GM19395 (cell line): Measurements from ENCODE around the gene NEGR1.

Source experiments
- ATAC-seq: cut with Tn5 transposase; IDR thresholded peaks from one replicate; pipeline ENCODE4 v1.9.1; 2021; ENCODE audit warnings: mild to moderate bottlenecking, moderate library complexity; ENCODE audit not compliant: unreplicated experiment

NEGR1 gene

DNA sequence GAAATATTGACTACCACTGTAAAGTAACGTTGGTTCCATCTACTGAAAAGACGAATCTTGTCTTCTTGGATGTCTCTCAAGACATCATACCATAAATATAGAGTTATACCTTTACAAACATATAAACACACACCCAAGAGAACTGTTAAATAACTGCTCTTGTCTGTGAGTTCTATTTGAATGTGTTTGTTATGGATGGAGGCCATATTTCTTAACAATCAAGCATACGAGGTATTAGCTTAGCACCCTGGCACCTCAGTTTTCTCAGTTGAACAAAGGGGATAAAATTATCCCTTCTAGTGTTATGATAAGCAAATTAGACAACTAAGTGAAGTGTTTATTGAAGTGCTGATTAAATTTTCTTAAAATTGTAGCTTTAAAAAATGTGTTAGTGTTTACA is 864.9 kb downstream of the NEGR1 start:
- no peak for ATAC-seq

DNA sequence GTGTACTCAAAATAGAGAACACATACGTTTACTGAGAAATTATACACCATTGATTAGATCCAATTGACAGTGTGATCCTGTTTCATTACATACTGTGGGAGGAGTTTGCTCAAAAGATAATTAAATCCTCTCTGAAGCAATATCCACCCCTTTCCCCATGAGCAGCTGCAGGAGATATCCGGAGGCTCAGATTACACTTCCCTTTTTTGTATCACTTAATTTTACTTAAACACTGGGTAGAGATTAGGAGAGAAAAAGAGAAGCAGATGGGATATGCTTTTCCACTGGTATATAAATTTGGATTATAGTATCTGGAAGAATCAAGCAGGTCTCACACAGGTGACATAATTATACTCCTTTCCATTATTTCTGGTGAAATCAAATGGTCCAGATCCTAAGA is 868.2 kb downstream of the NEGR1 start:
- ATAC-seq = no peak

DNA sequence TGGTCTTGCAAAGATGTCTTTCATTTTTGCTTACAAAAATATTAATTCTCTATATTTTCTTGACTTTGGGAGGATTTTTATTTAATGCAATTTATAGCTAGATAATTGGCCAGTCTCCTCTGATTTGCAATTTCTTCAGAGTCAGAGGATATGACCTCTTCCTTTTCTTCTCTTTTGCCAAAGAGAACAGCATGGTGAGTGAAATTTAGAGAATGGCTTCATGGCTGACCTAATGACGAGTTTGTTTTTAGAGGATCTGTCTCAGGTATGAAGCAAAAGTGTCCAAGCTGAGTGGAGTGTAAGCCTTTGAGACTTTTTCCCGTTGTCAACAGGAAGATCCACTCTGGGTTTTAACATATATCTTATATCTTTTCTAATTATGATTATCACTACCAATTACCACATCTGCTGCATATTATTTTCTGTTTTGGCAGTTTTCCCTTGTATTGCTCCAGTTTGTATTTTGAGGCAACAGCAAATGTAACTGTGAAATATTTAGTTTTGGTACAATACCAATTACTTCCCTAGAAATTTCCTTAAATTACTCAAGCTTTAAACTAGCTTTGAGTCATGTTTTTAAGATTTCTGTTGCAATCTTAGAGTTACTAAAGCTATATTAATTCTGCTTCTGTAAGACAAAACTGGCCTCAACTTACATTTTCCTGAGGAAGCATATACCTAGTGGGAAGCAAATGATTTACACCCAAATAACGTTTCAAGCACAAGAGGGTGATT is 868.7 kb downstream of the NEGR1 start:
- no peak for ATAC-seq

DNA sequence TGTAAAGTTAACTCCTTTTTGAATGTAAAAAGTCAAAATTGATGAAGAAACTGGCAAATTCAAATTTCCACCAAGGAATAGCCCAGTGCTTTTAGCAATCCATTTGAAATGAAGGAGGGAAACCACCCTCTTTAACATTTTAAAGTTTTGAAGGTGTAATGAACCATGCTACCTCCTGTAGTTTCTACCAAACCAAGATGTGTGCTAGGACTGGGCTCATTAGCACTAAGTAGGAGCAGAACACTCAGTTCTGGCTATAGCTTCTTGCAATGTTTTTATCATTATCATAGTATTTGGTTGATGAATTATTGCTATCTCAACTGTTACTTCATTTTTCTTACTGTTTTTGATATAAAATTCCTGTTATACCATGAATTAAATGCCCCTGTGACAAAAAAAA is 882.3 kb downstream of the NEGR1 start:
- no peak for ATAC-seq

DNA sequence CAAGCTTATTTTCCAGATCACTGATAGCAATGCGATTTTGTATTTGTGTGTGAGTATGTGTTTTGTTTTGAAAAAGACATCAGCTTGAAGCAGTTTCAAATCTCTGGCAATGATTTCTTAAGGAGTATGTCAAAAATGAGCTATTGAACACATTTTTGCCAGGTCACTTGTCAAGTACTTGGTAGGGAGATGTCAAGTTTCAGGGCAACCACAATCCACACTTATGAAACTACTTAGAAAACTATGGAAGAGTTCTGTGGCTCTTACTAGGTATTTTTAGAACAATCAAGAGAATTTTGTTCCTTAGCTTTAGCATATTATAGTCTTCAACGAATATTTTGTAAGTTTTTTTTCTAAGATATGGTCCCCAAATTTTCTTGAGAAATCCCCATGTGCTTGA is 882.7 kb downstream of the NEGR1 start:
- no peak for ATAC-seq

DNA sequence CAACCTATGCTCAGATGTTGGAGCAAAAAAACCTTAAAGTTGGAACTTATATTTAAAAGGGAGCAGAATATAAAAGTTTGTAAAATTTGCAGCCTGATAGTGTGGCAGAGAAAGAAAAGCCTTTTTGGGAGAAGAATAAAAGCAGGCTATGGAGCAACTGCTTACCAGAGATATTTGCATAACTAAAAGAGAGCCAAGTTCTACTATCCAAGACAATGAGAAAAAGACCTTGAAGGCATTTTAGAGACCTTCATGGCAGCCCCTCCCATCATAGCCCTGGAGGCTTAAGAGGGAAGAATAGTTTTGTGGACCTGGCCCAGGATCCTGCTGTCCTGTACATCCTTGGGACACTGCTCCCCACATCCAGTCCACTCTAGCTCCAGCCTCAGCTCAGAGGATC is 889.0 kb downstream of the NEGR1 start:
- no peak for ATAC-seq

DNA sequence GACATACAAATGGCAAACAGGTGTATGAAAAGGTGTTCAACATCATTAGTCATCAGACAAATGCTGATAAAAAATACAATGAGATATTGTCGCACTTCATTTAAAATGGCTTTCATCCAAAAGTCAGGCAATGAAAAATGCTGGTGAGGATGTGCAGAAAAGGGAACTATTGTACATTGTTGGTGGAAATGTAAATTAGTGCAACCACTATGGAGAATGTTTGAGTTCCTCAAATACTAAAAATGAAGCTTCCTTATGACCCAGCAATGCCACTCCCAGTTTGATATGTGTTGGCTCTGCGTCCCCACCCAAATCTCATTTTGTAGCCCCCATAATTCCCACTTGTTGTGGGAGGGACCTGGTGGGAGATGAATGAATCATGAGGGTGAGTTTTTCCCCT is 891.8 kb downstream of the NEGR1 start:
- no peak for ATAC-seq

DNA sequence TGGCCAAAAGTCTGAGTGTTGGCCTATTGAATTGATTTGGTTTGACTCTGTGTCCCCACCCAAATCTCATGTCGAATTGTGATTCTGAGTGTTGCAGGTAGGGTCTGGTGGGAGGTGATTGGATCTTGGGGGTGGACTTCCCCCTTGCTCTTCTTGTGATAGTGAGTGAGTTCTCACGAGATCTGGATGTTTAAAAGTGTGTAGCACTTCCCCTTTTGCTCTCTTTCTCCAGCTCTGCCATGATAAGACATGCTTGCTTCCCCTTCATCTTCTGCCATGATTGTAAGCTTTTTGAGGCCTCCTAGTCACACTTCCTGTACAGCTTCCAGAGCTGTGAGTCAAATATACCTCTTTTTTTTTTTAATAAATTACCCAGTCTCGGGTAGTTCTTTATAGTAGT is 904.5 kb downstream of the NEGR1 start:
- ATAC-seq = no peak

DNA sequence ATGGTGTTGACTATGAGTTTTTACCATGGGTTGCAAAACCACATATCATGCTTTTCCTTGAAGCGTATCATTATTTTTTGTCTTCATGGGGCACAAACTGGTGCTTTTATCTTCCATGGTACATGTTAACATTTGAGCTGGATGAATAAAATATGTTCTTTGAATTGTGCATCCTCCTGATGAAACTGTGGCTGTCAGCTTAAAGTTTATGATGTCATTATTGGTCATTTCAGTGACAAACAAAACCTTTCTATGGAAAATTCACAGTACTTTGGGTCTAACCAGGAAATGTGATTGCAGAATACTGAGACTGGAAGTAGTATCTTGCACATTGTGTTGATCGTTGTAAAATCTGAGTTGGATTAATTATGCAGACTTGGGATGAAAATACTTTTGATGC is 909.8 kb downstream of the NEGR1 start:
- ATAC-seq = no peak

DNA sequence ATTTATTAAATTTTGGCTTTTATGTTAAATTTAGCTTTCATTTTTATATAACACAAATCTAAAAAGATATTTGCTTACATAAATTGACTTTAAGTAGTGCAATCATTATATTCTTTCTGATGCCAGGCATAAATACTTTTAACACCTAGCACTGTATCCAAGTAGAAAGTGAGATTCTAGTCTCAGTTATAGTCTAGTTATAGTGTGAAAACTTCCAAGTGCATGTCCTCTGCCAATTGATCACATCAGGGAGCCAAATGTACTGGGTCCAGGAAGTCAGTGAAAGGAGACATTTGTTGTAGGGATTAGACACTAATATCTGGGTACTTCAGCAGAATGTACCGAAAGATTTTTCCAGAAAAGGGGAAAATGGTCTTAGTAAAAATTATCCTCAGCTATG is 910.8 kb downstream of the NEGR1 start:
- no peak for ATAC-seq

DNA sequence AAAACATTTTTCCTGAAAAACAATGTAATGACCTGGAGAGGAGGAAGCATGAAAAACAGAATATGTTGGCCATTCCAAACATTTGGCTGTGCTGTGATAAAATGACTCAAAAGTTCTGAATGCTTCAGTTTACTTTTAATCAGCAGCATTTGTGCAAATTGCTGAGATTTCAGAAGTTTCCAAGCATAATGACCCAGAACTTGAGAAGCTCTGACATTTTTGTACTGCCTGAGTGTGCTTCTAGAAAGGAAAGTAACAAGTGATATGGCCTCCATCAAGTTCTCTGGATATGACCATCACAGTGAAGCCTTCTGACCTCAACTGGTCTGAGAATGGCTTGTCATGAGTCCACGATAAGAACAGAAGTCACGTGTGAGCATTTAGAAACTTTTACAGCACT is 918.1 kb downstream of the NEGR1 start:
- ATAC-seq = no peak

DNA sequence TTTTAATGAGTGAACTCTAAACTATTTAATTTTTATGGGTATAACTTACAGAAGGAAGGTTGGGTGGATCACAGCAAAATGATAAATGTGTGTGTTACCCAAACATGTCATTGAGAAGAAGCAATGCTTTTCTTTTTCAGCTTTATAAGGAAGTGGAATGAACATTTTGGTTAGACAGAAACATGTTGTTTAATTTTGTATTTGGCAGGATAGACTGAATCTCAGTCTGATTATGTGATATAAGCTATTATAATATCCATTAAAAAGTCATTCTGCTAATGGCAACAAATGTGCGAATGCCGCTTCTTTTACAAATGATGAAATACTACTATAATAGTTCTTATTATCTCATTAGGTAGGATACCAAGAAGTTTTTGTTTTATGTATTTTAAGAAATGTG is 919.6 kb downstream of the NEGR1 start:
- ATAC-seq = no peak

DNA sequence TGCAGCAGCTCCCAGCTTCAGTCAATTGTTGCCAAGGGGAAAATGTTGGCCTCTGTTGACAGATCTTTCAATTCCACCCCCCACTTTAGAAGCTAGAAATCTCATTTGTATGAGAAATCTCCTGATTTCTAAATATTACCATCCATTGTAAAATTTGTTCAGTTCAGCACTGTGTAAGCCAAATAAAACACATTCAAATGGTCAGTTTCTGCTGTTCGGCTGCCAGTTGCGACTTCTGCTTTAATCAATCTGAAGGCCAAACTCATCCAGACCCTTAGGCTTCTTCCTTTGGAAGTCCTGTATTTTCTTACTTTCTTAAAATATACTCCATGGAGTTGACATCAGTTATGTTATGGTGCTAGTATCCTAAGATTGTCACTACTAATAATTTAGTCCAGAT is 920.3 kb downstream of the NEGR1 start:
- ATAC-seq = no peak

DNA sequence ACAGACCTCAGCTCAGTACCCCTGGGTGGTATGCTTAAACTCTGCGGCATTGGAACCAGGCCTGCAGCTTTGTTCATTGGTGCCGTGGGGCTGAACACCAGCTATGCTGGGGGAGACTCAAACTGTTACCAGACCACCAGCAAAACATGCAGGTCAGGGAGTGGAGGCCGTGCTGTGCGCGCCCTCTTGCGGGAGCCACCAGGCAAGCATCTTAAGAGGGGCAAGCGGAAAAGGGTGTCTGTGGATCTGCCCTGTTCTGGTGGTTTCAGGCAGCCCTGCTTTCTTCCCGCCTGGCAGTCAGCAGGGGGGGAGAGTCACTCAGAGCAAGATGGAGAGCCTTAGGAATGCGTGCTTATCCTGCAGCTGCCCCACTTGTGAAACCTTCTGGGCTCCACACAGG is 924.6 kb downstream of the NEGR1 start:
- ATAC-seq = no peak

DNA sequence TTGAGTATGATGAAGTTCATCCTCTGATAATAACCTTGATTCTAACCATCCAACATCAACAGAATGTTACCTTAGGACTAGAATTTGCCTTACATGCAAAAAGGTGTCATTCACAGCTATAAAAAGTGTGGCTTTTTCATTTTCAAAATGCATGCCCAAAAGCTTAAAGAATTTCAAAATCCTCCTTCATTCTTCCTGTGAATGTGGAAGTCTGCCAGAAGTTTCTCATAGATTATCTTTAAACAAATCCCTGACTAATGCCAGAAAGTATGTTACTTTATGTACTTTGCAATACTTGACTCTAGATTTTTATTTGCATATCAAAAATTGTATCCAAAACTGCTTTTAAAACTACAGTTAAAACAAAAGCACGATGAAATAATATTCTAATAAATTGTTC is 930.9 kb downstream of the NEGR1 start:
- ATAC-seq = no peak

DNA sequence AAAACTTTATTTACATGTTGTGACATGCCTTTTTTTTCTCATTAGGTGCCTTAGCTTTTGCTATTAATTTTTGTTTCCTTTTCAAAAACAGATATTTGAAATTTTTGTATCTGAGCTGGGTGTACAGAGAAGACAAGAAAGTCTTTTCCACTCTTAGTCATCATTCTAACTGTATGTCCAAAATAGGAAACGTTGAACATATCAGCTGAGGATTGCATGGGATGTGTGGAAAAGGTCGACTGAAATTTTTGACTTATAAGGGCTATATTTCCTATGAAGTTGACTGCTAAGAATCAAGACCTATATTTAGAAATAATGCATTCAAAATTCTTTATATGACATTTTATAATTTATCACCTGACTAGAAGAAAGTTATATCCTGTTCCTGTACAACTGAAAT is 931.5 kb downstream of the NEGR1 start:
- no peak for ATAC-seq

DNA sequence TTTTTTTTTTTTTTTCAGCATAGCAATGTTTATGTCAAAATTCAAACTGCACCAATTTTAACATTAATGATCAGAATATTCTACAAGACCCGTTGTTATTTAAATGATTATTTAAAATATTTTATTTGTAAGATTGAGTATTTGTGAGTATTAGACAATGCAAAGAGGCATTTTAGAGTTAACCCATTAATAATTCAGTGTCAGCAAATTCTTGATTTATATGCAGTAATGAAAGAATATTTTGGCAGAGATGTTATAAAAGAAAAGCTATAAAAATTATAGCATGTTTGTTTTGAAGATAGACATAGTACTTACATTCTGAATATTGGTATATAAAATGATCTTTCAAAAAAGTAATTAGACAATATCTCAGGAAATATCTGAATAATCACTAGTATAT is 932.0 kb downstream of the NEGR1 start:
- ATAC-seq = no peak
